LoVo (cell line): ENCODE data around the gene LGALS7.
"Not testable (repeated sequence)": the region's sequence is repeated elsewhere in the genome, so short reads cannot be mapped to it uniquely, and the experiment has no call there.

Experiments
- DNase-seq: peaks from one replicate; pipeline ENCODE4 v3.0.0-alpha.2; 2016; ENCODE audit warnings: low spot score

The LGALS7 gene

DNA sequence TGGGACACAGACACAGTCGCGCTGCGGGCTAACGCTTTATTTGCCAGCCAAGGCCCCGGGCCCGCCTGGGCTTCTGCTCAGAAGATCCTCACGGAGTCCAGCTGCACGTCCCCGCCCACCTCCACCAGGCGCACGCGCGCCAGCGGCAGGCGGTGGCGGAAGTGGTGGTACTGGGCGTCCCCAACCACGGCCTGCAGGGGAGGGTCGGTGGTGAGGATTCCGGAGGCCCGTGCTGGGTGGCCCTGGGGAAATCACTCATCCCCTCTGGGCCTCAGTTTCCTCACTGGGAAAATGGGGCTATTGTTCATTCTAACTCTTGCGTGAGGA is 2.4 kb downstream of the LGALS7 start:
- DNase-seq, result not testable (repeated sequence)

- not testable (repeated sequence) for DNase-seq
Measured at GRCh38 chr19:38770228-38770948, 2.9 kb downstream of the LGALS7 start.

- DNase-seq, result no peak
Measured at GRCh38 chr19:38769635-38770211, 3.6 kb downstream of the LGALS7 start.

DNA sequence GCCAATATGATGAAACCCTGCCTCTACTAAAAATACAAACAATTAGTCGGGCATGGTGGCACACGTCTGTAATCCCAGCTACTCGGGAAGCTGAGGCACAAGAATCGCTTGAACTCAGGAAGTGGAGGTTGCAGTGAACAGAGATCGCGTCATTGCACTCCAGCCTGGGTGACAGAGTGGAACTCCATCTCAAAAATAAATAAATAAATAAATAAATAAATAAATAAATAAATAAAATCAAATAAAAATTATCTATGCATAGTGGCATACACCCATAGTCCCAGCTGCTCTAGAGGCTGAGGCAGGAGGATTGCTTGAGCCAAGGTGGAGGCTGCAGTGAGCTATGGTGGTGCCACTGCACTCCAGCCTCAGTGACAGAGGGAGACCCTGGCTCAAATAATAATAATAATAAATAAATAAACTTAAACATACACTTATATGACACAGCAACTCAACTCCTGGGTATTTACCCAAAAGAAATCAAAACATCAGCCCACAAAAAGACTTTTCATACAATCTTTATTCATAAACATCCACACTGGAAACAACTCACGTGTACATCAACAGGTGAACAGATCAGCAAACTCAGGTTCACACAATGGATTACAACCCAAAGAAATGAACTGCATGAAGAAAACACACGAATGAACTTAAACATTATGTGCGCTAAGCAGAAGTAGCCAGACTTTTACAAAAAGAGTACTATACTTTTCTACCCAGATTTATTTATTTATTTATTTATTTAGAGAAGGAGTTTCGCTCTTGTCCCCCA is 6.9 kb downstream of the LGALS7 start:
- DNase-seq, result no peak

DNA sequence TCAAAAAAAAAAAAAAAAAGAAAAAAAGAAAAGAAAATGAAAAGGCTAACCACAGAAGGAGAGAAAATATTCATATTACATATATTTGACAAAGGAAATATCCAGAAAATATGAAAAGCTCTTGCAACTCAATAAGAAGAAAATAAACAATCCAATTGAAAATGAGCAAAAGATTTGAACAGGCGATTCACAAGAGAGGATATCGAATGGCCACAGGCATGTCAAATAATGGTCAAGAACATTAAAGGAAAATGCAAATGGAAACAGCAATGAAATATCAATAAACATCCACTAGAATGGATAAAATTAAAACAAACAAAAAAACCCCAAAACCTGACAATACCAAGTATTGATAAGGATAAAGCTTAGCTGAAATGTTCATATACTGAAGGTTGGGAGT is 8.1 kb downstream of the LGALS7 start:
- DNase-seq, result no peak

GRCh38 chr19:38763795-38764220 is 9.5 kb downstream of the LGALS7 start:
- DNase-seq, result no peak

- DNase-seq, result not testable (repeated sequence)
Measured at GRCh38 chr19:38761884-38762389, 11.4 kb downstream of the LGALS7 start.

GRCh38 chr19:38760805-38761517 is 12.4 kb downstream of the LGALS7 start:
- DNase-seq, result not testable (repeated sequence)

GRCh38 chr19:38759590-38760003 is 13.7 kb downstream of the LGALS7 start:
- no peak for DNase-seq

GRCh38 chr19:38754196-38754595 is 19.1 kb downstream of the LGALS7 start:
- not testable (repeated sequence) for DNase-seq

DNA sequence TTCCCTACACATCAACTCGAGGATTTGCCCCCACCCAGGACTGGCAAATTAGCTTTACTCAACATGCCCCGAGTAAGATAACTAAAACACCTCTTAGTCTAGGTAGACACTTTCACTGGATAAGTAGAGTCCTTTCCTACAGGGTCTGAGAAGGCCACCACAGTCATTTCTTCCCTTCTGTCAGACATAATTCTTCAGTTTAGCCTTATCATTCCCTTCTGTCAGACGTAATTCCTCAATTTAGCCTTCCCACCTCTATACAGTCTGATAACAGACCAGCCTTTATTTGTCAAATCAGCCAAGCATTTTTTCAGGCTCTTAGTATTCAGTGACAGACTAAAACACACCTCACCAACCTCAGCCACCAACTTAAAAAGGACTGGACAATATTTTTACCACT is 19.5 kb downstream of the LGALS7 start:
- DNase-seq, result not testable (repeated sequence)

DNA sequence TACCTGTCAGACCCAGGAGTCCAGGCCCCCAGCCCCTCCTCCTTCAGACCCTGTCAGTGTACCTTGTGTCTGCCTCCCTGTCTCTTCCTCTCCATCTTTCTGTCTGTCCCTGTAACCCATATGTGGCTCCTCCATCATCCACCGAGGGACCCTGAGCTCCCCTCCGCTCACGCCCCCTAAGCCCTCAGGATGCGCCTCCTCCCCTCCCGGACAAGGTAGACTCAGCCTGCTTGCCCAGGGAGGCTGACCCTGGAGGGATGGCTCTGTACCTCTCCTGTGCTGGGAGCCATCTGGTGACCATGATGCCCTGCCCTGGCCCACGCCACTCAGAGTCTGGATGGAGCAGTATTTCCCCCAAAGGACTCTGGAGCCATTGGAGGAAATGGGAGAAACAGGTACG is 28.0 kb downstream of the LGALS7 start:
- DNase-seq, result no peak

DNA sequence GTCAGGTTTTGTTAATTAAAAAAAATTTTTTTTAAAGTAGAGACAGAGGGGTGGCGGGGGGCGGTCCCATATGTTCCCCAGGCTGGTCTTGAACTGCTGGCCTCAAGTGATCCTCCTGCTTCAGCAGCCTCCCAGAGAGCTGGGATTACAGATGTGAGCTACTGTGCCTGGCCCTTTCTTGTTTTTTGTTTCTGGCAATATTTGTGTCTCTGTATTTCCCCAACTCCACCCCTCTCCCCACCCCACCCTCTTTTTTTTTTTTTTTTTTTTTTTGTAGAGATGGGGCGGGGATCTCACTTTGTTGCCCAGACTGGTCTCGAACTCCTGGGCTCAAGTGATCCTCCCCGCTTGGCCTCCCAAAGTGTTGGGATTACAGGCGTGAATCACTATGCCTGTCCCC is 28.4 kb downstream of the LGALS7 start:
- no peak for DNase-seq

DNA sequence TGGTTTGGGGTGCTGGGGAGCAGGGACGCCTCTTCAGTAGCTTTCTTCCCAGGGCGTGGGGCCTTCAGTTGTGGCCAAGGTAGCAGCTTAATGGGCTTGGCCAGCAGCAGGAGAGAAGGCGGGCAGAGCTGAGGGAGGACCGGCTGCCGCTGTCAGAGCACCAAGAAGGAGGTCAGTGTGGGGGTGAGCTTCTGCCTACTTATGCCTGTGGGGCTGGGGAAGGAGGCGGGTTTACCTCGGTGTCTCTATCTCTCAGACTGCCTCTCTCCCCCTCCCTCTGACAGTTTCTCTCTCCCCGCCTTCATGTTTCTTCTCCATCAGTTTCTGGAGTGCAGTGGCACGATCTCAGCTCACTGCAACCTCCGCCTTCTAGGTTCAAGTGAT is 29.0 kb downstream of the LGALS7 start, which contains the start of gene CAPN12:
Gene CAPN12 (minus strand): TSS at position 177 of the 384 bp plus-strand sequence. CDS start 309 bp downstream, outside the sequence.
- no peak for DNase-seq

DNA sequence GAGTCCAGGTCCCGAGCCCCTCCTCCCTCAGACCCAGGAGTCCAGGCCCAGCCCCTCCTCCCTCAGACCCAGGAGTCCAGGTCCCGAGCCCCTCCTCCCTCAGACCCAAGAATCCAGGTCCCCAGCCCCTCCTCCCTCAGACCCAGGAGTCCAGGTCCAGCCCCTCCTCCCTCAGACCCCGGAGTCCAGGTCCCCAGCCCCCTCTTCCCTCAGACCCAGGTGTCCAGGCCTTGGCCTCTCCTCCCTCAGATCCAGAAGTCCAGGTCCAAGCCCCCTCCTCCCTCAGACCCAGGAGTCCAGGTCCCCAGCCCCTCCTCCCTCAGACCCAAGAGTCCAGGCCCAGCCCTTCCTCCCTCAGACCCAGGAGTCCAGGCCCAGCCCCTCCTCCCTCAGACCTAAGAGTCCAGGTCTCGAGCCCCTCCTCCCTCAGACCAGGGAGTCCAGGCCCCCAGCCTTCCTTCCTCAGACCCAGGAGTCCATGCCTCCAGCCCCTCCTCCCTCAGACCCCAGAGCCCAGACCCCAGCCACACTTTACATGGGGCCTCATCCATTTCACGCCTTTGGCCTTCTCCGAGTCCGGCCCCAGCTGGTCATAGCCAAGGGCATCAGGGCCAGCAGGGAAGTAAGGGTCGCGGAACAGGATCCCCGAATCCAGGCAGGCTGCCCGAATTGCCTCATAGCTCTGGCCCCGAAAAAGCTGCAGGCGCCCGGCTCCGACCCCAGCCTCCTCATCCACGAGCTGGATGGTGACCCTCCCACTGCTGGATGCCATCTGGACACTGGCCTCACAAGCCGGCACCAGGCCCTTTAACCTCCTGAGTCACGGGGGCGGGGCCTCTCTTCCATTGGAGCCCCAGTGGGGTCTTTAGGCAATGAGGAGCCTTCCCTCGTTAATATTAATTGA is 29.7 kb downstream of the LGALS7 start:
- no peak for DNase-seq

- DNase-seq, result no peak
Measured at GRCh38 chr19:38742906-38743305, 30.4 kb downstream of the LGALS7 start.

DNA sequence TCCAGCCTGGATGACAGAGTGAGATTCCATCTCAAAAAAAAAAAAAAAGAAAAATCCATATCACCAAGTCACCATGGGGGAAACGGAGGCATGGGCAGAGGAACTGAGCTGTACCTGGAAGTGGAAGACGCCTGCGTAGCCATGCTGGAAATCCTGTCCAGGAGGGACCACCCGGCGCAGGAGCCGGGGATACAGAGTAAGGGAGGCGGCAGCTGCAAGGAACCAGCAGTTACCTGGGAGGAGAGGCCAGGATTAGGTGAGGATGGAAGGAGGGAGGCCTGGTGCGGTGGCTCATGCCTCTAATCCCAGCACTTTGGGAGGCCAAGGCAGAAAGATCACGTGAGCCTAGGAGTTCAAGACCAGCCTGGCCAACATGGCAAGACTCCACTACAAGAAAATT is 31.0 kb downstream of the LGALS7 start:
- DNase-seq, result no peak

- no peak for DNase-seq
Measured at GRCh38 chr19:38741670-38742069, 31.6 kb downstream of the LGALS7 start.

- no peak for DNase-seq
Measured at GRCh38 chr19:38740932-38741331, 32.4 kb downstream of the LGALS7 start.

DNA sequence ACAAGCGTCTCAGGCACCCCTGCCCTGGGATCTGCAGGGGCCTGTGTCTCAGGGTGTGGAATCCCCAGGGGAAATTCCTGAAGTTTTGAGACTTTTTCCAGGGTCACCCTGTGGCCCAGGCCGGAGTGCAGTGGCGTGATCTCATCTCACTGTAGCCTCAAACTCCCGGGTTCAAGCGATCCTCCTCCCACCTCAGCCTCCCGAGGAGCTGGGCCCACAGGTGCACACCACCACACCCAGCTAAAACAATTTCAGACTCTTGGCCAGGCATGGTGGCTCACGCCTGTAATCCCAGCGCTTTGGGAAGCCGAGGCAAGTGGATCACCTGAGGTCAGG is 33.1 kb downstream of the LGALS7 start:
- DNase-seq, result no peak
